ENCODE data around the gene CELF5.

DNA sequence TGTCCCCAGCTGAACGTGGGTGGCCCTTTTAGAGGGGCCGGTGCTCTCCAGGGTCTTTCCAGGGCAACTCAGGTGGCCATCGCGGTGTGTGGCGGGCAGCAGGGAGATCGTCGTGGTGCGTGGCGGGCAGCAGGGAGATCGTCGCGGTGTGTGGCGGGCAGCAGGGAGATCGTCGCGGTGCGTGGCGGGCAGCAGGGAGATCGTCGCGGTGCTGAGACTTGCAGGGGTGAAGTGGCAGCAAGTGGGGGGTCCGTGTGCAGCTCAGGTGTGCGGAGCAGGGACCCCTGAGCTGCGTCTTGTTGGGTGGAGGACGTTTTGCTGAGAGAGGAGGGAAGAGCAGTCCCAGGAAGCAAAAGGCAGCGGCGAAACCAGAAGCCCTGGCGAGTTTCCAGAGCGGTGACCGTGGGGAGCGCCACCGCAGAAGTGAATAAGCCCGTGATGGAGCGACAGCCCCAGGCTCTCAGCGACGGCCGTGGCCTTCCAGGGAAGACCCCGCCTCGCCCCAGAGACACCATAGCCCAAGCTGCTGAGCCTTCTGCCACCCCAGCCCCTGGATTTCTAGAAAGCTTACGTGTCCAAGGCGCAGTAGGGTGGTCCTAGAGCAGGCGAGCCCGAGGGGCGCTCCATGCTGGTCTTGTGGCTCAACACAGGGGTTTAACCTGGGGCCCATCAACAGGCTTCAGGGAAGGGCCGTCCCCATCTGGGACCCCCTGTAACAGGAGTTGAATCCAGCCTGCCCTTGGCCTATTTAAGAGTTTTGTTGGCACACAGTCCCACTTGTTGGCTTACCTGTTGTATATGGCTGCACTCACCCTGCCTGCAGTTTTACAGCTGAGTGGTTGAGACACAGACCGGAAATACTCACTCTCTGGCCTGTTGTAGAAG, 33.3 kb upstream of the CELF5 start:
- no peak for TF ChIP-seq TFAM (CRISPR knock-in tag; conservative IDR thresholded peaks at IDR 0.05)
- no peak for TF ChIP-seq MTA2 (IDR thresholded peaks at IDR 0.05; ENCODE audit: low read depth)
- TF ChIP-seq ASH1L (IDR thresholded peaks at IDR 0.05; ENCODE audit: borderline replicate concordance, low read depth, partially characterized antibody): no peak
- TF ChIP-seq PHTF2 (CRISPR knock-in tag; IDR thresholded peaks at IDR 0.05): no peak
- TF ChIP-seq MYC (IDR thresholded peaks at IDR 0.05; ENCODE audit: low read depth, low read length): no peak
- TF ChIP-seq MYC (CRISPR knock-in tag; IDR thresholded peaks at IDR 0.05; ENCODE audit: borderline replicate concordance, low read depth): no peak
- TF ChIP-seq, protein P1, sequence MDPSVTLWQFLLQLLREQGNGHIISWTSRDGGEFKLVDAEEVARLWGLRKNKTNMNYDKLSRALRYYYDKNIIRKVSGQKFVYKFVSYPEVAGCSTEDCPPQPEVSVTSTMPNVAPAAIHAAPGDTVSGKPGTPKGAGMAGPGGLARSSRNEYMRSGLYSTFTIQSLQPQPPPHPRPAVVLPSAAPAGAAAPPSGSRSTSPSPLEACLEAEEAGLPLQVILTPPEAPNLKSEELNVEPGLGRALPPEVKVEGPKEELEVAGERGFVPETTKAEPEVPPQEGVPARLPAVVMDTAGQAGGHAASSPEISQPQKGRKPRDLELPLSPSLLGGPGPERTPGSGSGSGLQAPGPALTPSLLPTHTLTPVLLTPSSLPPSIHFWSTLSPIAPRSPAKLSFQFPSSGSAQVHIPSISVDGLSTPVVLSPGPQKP (CRISPR knock-in tag; IDR thresholded peaks at IDR 0.05): no peak

All from K562 (cell line).